Measurements from ENCODE around the gene L2HGDH.

DNA sequence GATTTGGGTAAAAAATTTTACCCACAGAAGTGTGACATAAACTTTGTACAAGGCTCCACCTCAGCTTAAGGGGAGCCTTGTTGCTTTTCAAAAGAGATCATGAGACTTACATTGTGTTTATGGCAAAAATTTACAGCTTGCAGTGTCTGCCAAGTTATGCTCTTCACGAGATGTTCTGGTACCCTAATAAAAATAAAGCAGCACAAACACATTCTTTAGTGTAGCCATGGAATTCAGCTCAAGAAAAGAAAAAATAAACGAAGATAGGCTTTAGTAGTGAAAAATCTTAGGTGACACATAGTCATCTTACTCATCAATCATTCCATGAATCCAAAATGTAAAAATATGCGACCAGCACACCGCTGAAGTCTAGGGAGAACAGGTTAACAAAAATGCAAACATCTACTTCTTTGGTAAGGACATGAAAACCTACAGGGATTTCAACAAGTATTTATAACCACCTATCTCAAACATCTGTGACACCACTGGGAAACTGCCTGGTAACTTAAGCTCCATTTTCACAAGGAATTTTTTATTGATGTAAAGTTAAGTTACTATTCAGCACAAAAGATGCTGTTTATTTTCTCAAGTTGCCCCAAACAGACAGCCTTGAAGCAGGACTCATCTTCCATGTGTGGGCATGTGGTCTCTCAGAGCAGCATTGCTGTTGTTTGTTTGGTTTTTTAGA lies 33.0 kb upstream of the L2HGDH start:
- TF ChIP-seq POLR2AphosphoS5 (IDR thresholded peaks at IDR 0.05; ENCODE audit: low read depth, low read length) (no peak), SIN3A (IDR thresholded peaks at IDR 0.05; ENCODE audit: borderline replicate concordance, insufficient read depth, low read length) (no peak), TAF1 (IDR thresholded peaks at IDR 0.05; ENCODE audit: borderline replicate concordance, insufficient read depth, low read length) (no peak), FOXP2 (optimal IDR thresholded peaks at IDR 0.05; ENCODE audit: borderline replicate concordance, extremely low read depth, extremely low read length, insufficient read depth) (no peak)
- TF ChIP-seq, protein P1, sequence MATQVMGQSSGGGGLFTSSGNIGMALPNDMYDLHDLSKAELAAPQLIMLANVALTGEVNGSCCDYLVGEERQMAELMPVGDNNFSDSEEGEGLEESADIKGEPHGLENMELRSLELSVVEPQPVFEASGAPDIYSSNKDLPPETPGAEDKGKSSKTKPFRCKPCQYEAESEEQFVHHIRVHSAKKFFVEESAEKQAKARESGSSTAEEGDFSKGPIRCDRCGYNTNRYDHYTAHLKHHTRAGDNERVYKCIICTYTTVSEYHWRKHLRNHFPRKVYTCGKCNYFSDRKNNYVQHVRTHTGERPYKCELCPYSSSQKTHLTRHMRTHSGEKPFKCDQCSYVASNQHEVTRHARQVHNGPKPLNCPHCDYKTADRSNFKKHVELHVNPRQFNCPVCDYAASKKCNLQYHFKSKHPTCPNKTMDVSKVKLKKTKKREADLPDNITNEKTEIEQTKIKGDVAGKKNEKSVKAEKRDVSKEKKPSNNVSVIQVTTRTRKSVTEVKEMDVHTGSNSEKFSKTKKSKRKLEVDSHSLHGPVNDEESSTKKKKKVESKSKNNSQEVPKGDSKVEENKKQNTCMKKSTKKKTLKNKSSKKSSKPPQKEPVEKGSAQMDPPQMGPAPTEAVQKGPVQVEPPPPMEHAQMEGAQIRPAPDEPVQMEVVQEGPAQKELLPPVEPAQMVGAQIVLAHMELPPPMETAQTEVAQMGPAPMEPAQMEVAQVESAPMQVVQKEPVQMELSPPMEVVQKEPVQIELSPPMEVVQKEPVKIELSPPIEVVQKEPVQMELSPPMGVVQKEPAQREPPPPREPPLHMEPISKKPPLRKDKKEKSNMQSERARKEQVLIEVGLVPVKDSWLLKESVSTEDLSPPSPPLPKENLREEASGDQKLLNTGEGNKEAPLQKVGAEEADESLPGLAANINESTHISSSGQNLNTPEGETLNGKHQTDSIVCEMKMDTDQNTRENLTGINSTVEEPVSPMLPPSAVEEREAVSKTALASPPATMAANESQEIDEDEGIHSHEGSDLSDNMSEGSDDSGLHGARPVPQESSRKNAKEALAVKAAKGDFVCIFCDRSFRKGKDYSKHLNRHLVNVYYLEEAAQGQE (IDR thresholded peaks at IDR 0.05; ENCODE audit: insufficient read depth in 1 of 2, low read depth in 2 of 2, low read length in 2 of 2) = no peak
